OCI-LY1 (cell line): ENCODE results near the gene GRB7.

Source experiments
- CTCF ChIP-seq: fragments of 200-600 bp; sonication (generic), shearing (Covaris generic); IDR thresholded peaks from 2 replicates; pipeline ENCODE4 v1.5.1; 2017; ENCODE audit warnings: mild to moderate bottlenecking, antibody characterized with exemption, low read length, moderate library complexity, mixed read lengths
- EZH2 ChIP-seq: fragments of 200-600 bp; sonication (generic), shearing (Covaris generic); IDR thresholded peaks from 2 replicates; pipeline ENCODE4 v1.8.0; 2017; ENCODE audit warnings: borderline replicate concordance, mixed run types, mild to moderate bottlenecking, antibody characterized with exemption, low read length, moderate library complexity, mixed read lengths

- TF ChIP-seq CTCF (no peak), EZH2 (no peak)
Observed at GRCh38 chr17:39757931-39758873, 20.5 kb downstream of the GRB7 start.
